TTC549 (cell line): ENCODE measurements around the gene HSD11B2.

Source experiments
- FAIRE-seq: peaks from 2 replicates; lab custom pipeline; 2012; peaks lifted over from hg19 to GRCh38; lab: Jason Lieb, UNC

The HSD11B2 gene

GRCh38 chr16:67430977-67431774, at the start of gene HSD11B2:
Gene HSD11B2 (plus strand): TSS chr16:67431121. CDS start chr16:67431249, 128 bp downstream.
- no peak for FAIRE-seq

DNA sequence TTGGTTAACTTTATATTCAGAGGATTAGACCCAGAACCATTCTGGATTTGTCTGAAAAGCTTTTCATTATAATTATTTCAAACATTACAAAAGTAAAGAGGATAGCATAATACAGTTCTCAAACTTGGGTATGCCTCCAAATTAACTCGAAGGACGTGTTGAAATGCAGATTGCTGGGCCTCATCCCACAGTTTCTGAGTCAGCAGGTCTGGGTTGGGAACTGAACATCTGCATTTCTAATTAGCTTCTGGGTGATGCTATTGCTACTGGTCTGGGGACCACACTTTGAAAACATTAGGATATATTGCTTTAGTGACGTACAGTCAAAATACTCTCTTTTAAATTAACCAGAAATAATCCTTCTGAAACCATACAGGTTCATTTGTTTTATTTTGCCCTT, 47.6 kb upstream of the HSD11B2 start:
- no peak for FAIRE-seq

- no peak for FAIRE-seq
Measured at GRCh38 chr16:67384778-67385510, 46.0 kb upstream of the HSD11B2 start.

GRCh38 chr16:67386861-67387455, 44.0 kb upstream of the HSD11B2 start:
- FAIRE-seq = no peak

DNA sequence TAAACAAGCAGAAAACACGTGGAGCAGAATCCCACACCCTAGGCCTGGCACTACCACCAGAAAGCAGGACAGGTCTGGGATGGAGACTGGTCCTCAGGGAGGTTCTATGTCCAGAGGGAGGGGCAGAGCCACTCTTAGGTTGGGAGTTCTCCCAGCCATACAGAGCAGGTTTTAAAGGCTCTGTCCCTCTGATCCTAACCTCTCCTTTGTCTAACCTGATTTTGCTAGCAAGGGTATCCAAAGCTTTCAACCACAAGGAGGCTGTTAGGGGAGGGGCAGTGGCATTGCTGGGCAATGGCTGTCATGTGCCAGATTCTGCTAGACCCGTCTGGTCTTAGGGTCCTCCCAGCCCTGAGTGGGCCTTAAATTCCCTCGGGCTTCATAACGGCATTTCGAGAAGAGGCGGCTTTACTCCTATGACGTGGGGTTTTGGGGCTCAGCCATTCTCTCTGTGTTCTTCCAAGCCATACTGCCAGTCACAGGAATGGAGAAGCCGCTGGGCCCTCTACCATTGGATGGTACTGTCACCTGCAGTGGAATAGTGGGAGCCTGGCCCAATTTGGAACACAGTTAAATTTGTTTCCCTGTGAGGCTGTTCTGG, 43.3 kb upstream of the HSD11B2 start:
- no peak for FAIRE-seq

GRCh38 chr16:67388191-67388590, 42.7 kb upstream of the HSD11B2 start:
- FAIRE-seq = no peak

GRCh38 chr16:67388591-67388990, 42.3 kb upstream of the HSD11B2 start:
- FAIRE-seq = no peak

GRCh38 chr16:67389911-67390815, 40.8 kb upstream of the HSD11B2 start:
- FAIRE-seq = no peak

GRCh38 chr16:67390816-67391423, 40.0 kb upstream of the HSD11B2 start:
- FAIRE-seq = no peak

DNA sequence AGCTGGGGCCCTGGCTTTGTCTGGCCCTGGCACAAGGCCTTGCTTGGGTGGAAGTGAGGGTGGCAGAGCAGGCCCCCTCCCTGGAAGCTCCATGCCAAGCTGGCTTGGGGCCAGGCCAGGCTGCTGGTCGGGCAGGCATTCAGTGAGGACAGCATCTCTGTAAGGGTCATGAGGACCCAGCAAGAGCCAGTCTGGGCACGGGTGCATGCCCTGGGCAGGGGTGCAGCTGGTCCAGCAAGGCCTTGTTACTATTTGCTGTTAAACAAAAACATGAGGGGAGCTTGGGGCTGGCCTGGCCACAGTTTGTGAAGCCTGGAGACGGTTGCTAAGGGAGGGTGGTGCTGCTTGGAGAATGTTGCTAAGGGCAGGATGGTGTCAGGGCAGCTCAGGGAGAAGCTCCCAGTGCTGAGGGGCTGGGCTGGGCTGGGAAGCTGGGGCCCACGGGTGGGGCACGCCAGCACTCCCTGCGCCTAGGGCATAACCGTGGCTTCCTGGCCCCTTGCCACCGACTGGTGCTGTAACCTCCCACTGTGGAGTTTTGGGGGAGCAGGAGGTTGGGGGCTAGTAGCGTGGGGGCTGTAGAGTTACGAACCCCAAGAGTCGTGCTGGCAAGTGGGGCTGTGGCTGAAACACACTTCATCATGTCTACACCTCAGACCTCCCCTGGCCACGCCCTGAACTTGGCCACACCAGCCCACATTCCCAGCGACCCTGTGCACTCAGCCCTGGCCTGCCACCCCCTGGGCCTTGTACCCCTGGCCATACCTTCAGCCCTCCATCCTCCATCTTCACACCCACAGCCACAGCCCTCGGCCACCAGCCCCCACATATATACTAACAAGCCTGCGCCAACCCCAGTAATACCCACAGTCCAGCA, 39.3 kb upstream of the HSD11B2 start:
- FAIRE-seq = no peak

- FAIRE-seq = no peak
Measured at GRCh38 chr16:67392301-67393059, 38.4 kb upstream of the HSD11B2 start.

GRCh38 chr16:67393111-67393787, 37.7 kb upstream of the HSD11B2 start, which contains the start of gene TPPP3:
Gene TPPP3 (minus strand): TSS chr16:67393498. CDS start chr16:67391111, 2,387 bp downstream.
- no peak for FAIRE-seq

GRCh38 chr16:67393788-67394154, 37.1 kb upstream of the HSD11B2 start:
- no peak for FAIRE-seq

DNA sequence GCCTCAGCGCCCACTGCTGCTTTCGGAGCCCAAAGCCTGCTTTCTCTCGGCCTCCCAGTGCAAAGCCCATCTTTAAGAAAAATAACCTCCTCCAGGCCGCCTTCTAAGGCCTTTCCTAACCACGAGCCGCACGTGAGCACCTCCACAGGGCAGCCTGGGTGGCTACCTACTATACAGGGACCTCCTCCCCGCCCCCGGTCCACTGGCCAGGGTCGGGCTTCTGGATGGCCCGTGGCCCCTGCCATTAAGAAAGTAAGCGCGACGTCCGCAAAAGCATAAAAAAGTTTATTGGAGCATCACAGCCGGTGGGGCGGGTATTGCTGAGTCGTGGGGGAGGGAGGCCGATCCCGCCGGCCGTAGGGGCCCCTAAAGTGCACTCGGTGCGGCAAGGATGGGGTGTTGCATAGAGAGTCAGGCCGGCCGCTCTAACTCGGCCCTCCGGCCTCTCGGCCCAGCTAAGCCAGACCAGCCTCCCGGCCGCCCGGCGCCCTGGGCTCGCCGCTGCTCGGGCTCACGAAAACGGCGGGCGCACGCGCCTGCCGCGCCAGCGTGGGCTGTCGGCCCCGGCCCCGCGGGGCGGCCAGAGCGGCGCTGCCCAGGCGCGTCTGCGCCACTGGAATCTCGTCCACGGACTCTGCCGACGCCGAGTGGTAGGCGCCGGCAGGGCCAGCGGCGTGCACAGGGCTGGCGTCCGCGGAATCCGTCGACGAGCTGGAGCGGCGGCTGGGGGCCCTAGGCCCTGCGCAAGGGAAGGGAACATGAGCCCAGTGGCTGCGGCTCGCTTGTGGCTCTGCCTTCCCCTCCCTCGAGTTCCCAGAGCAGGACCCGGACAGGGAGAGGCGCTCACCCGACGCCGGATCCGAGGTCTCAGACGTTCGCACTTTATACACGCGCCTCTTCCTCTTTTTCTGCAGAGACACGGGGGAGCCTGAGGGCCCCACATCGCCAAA, 36.5 kb upstream of the HSD11B2 start:
- FAIRE-seq = no peak

DNA sequence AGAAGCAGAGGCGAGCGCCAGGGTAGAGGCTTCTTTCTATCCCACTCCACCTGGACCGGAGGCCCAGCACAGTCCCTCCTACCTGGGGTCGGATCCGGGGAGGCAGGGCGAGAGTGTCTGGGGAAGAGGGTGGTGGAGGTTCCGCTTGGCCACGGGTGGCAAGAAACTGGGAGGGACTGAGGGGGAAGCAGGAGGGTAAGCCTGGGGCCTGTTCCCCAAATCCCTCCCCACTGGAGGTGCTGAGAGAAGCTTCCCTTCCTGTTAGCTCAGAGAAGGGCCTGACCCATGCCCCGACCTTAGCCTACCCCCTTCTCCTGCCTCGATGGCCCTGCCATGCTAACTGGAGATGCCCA, 35.8 kb upstream of the HSD11B2 start:
- no peak for FAIRE-seq

GRCh38 chr16:67395458-67396158, 35.3 kb upstream of the HSD11B2 start:
- FAIRE-seq = no peak
